ENCODE results near the gene MAN1A1.

GRCh38 chr6:119137194-119138072, 212.1 kb downstream of the MAN1A1 start:
- no peak for TF ChIP-seq CTCF (IDR thresholded peaks at IDR 0.05; ENCODE audit: low read depth, low read length, missing input control)
- no peak for TF ChIP-seq HNF4A (conservative IDR thresholded peaks at IDR 0.05)
- TF ChIP-seq TAF1 (conservative IDR thresholded peaks at IDR 0.05), result no peak

Data from liver (tissue), 3 donors.